ENCODE measurements around the gene ADGRD1. TPM values are rescaled to one million over a fixed set of nuclear protein-coding genes. Genes with fewer than 3 reads are reported as not detected.

The ADGRD1 gene
- total RNA-seq, 1 donor from 2014 or later = 108 TPM

DNA sequence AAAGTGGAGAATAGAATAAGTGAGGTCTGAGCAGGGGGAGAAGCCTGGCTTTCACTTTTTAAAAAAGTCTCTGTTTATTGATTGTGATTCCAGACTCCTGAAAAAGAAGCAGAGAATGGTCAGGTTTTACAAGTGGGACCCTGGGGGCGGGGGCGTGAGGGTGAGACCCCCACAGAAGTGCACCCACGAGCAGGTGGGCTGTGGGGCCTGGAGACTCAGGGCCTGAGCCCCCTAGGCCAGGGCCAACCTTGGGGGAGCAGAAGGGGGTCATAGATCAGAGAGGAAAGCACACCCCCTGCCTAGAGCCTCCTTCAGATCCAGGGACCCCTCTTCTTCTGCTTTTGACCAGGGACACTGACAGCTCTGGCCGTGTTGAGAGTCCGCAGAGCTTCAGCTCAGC lies 180.3 kb downstream of the ADGRD1 start:
- H3K4me1 ChIP-seq = peaks cover 10% of the 10 kb centered on the region
- DNase-seq (no peak), ATAC-seq (no peak)
- no peak overlapping the region for H3K27ac ChIP-seq
- H3K4me3 ChIP-seq = no peak overlapping the region
- TF ChIP-seq, protein P1, sequence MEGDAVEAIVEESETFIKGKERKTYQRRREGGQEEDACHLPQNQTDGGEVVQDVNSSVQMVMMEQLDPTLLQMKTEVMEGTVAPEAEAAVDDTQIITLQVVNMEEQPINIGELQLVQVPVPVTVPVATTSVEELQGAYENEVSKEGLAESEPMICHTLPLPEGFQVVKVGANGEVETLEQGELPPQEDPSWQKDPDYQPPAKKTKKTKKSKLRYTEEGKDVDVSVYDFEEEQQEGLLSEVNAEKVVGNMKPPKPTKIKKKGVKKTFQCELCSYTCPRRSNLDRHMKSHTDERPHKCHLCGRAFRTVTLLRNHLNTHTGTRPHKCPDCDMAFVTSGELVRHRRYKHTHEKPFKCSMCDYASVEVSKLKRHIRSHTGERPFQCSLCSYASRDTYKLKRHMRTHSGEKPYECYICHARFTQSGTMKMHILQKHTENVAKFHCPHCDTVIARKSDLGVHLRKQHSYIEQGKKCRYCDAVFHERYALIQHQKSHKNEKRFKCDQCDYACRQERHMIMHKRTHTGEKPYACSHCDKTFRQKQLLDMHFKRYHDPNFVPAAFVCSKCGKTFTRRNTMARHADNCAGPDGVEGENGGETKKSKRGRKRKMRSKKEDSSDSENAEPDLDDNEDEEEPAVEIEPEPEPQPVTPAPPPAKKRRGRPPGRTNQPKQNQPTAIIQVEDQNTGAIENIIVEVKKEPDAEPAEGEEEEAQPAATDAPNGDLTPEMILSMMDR (IDR thresholded peaks at IDR 0.05) = no peak
- peaks cover 32% of the 10 kb centered on the region for H3K36me3 ChIP-seq
- intact Hi-C loops (cut with DNase I) = no loop called here
- no peaks in the 10 kb centered on the region for H3K9me3 ChIP-seq
- no peaks in the 10 kb centered on the region for H3K27me3 ChIP-seq (ENCODE audit: low read depth)

DNA sequence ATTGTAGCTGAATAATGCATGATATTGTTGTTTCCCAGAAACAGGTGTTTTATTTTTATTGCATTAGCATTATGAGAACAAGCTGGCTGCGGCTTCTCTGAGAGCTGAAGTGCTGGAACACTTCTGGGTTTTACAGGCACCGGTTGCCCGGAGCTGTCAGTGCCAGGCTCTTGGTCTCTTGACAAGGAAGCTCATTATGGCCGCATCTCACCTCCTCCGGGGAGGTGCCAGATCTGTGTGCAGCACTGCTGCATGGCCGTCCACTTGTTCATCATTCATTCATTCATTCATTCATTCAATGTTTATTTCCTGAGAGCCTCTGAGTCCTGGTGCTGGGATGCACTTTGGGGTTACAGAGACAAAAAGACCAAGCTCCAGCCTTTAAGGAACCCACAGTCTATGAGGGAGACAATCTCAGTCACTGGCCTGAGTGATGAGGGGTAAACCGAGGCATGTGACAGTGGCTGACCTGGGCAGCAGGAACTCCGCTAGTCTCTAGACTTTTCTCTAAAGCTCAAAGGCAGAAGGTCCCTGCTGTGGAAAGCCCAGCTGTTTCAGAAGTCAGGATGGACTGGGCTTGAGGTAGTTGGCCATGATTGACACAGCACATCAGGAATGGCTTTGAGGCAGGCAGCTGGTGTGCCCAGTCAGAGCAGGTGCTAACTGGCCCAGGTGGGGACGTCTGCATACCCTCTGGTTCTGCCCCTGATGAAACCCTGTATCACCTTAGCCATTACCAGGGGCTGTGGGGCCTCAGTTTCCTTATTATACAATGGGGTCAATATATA lies 181.0 kb downstream of the ADGRD1 start:
- ATAC-seq = no peak
- Histone ChIP-seq H3K9me3 (no peaks in the 10 kb centered on the region), H3K27ac (no peak overlapping the region), H3K4me1 (peaks cover 10% of the 10 kb centered on the region), H3K27me3 (ENCODE audit: low read depth) (no peaks in the 10 kb centered on the region), H3K4me3 (no peak overlapping the region), H3K36me3 (peaks cover 40% of the 10 kb centered on the region)
- TF ChIP-seq, protein P1 (IDR thresholded peaks at IDR 0.05) = no peak
- intact Hi-C loops (cut with DNase I) = no loop called here
- DNase-seq = no peak

DNA sequence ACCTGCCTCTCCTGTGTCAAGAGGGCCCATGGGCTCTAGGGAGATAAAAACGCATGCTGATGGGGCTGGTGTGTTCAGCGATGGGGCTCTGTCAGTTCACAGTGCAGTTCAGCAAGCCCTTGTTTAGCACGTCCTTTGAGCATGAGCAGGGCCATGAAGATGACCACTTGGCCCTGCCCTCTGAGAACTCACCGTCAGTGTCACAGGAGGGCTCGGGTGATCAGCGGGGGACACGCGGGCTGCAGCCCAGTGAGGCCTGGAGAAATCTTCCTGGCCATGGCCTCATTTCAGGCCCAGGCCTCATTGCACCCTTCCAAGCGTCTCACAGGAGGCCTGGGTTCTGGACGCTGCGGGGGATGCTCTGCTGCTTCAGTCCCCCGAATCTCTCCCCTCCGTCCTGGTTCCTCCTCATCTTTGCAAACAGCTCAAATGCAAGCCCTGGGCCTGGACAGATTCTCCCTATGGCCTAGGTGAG lies 181.6 kb downstream of the ADGRD1 start:
- no peaks in the 10 kb centered on the region for H3K9me3 ChIP-seq
- DNase-seq (no peak), ATAC-seq (no peak)
- peaks cover 10% of the 10 kb centered on the region for H3K4me1 ChIP-seq
- TF ChIP-seq, protein P1 (IDR thresholded peaks at IDR 0.05) = no peak
- intact Hi-C loops (cut with DNase I) = no loop called here
- peaks cover 37% of the 10 kb centered on the region for H3K36me3 ChIP-seq
- H3K27ac ChIP-seq = no peak overlapping the region
- no peaks in the 10 kb centered on the region for H3K27me3 ChIP-seq (ENCODE audit: low read depth)
- no peak overlapping the region for H3K4me3 ChIP-seq

DNA sequence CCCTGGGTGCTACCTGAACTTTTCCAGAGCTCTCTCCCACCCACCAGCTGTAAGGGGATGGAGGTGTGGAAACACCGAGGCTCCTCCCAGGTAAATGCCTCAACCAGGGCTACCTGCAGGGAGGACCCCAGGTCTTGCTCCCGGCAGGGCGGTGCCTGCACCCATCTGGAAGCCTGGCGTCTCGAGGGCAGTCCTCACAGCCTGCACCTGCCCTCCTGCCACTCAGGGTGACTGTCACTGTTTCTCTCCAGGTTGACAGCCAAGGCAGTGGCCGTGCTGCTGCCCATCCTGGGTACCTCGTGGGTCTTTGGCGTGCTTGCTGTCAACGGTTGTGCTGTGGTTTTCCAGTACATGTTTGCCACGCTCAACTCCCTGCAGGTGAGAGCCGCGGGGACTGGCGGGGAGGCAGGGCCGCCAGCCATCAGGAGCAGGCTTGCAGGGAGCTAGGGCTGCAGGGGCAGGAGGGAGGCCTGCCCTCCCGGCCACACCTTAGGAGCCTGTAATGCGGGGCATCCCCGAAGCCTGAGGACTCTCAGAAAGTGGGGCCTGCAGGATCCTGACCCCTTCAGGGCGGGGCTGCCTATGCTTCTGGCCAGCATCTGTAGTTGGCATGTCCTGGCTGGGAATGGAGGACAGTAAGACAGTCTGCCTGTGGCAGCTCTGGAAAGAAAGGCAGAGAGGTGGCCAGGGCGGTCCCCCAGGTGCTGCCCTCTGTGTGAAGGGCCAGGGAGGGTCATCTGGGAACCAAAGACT lies 182.3 kb downstream of the ADGRD1 start:
- peaks cover 10% of the 10 kb centered on the region for H3K4me1 ChIP-seq
- no peaks in the 10 kb centered on the region for H3K9me3 ChIP-seq
- peaks cover 37% of the 10 kb centered on the region for H3K36me3 ChIP-seq
- H3K27me3 ChIP-seq (ENCODE audit: low read depth) = no peaks in the 10 kb centered on the region
- TF ChIP-seq, protein P1 (IDR thresholded peaks at IDR 0.05) = no peak
- intact Hi-C loops (cut with DNase I) = no loop called here
- DNase-seq = no peak
- no peak overlapping the region for H3K27ac ChIP-seq
- H3K4me3 ChIP-seq = no peak overlapping the region
- no peak for ATAC-seq

DNA sequence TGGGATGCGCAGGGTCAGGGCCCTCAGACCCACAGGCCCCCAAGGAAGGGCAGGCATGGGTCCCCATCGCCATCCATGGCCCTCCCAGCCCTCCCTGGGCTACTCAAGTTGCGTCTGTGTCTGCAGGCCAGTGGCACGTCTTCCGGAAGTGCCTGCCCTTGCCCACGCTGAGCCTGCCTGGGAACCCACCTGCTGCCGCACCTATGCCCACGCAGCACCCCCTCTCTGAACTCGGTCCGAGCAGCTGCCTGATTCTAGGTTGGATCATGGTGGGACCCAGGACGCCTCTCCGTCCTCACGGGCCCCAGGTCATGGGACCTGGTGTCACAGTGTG lies 182.8 kb downstream of the ADGRD1 start:
- TF ChIP-seq, protein P1 (IDR thresholded peaks at IDR 0.05) = no peak
- no peak overlapping the region for H3K4me3 ChIP-seq
- no peaks in the 10 kb centered on the region for H3K9me3 ChIP-seq
- DNase-seq (no peak), ATAC-seq (no peak)
- H3K27ac ChIP-seq = no peak overlapping the region
- intact Hi-C loops (cut with DNase I) = no loop called here
- peaks cover 10% of the 10 kb centered on the region for H3K4me1 ChIP-seq
- H3K36me3 ChIP-seq = peaks cover 37% of the 10 kb centered on the region
- no peaks in the 10 kb centered on the region for H3K27me3 ChIP-seq (ENCODE audit: low read depth)

All from lower lobe of right lung (tissue), 2 donors.